Left lung (tissue), 10 donors: ENCODE data around the gene MAP1LC3A. TPM values are rescaled to one million over a fixed set of nuclear protein-coding genes. Genes with fewer than 3 reads are reported as not detected.
"Not testable (repeated sequence)": the region's sequence is repeated elsewhere in the genome, so short reads cannot be mapped to it uniquely, and the experiment has no call there.

ENCODE experiments used
- ATAC-seq: fragments of 200-7000 bp; cut with Tn5 transposase; one replicate; pipeline ENCODE4 v1.9.1; 2020; ENCODE audit warnings: moderate library complexity
- DNase-seq, 4 donors: peaks; one replicate each; pipeline ENCODE4 v3.0.0-alpha.2; 2013 to 2020
- H3K27ac ChIP-seq, 2 donors: fragments of 200-600 bp; sonication (generic) in 1 of 2; one replicate each; pipeline versions ENCODE4 v1.5.0 to v1.8.0; 2020 to 2021
- H3K27me3 ChIP-seq, 2 donors: fragments of 200-600 bp; sonication (generic) in 1 of 2; one replicate each; pipeline versions ENCODE4 v1.5.0 to v1.8.0; 2020 to 2021
- H3K36me3 ChIP-seq, 2 donors: fragments of 200-600 bp; sonication (generic) in 1 of 2; one replicate each; pipeline versions ENCODE4 v1.5.0 to v1.8.0; 2020 to 2021
- H3K4me1 ChIP-seq, 2 donors: fragments of 200-600 bp; one replicate each; pipeline ENCODE4 v1.8.0; 2021
- H3K4me3 ChIP-seq, 2 donors: fragments of 200-600 bp; sonication (generic) in 1 of 2; one replicate each; pipeline versions ENCODE4 v1.5.0 to v1.8.0; 2020 to 2021; ENCODE audit warnings: mild to moderate bottlenecking in 1 of 2
- H3K9me3 ChIP-seq, 2 donors: fragments of 200-600 bp; sonication (generic) in 1 of 2; one replicate each; pipeline versions ENCODE4 v1.5.0 to v1.8.0; 2020 to 2021
- intact Hi-C, 2 donors: fragments of 100-400 bp; cut with DNase I; formaldehyde crosslinking; loops; one replicate each; pipeline versions ENCODE4 v1.11.2 to v1.14.2; 2022
- polyA plus RNA-seq, 6 donors: library from polyadenylated mRNA; unstranded; fragments of 120-200 nt; gene quantifications; one replicate each; pipeline ENCODE4 v1.2.1, GENCODE V29; 2013; ENCODE audit not compliant: insufficient read length in 6 of 6
- total RNA-seq, 2 donors: library from RNA; stranded (reverse); fragmentation: NEBNext Ultra II Directional; extraction: Animal tissue kit (Norgen Biotek cat#: 25700); gene quantifications; one replicate each; pipeline ENCODE4 v1.2.1, GENCODE V29; 2021
- TF ChIP-seq, protein P1 (sequence below), 2 donors: fragments of 200-600 bp; sonication (generic) in 1 of 2; IDR thresholded peaks; one replicate each; pipeline versions ENCODE4 v1.5.0 to v1.8.0; 2021; ENCODE audit warnings: antibody characterized with exemption in 2 of 2
- donor health status: DM: no; HTN: yes; CAD: no.
- donor health status: DM: no; HTN: no; CAD: no.

MAP1LC3A gene
- total and polyA plus RNA-seq, 8 donors = 17.4 to 68.8 (median 32.3) TPM

DNA sequence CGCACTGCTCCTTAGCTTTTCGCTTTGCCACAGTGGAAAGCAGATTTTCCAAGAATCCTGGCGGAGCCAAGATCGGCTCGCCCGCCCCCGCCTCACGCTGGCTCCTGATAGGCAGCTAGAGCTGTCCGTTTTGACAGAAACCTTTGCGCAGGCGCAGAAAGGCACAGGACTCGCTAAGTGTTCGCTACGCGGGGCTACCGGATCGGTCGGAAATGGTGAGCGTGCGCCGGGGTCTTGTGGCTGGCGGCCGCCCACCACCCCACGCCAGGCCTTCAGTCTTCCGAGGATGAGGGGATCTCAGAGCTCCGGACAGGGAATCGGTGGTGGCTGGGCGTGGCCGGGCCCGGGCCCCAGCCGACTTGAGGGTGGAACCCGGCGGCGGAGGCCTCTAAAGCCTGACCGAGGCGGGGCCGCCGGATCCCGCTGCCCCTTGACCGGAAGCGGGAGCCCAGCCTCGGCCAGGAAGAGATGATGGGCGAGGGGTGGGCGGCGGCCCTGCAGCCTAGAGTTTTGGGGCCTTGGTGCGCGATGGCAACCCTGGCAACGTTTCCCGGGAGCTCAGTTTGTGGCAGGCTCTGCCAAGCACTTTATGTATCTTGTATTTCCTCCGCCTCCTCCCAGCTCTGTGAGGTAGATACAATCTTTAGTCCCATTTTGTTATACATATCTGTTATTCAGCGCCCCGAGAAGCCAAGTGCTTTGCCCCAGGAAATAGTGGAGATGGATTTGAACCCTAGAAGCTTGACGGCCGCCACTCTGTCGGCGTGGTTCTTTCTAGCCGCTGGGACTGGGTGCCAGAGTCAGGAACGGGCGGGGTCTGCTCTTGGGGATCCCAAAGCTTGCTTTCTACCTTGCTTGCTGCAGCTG is 42.0 kb upstream of the MAP1LC3A start, which contains the start of gene DYNLRB1:
Gene DYNLRB1, plus strand, starts transcription at position 176 of the 867 bp plus-strand sequence. Its CDS starts 37 bp downstream, at position 213.
- intact Hi-C loops = no loop called here
- ATAC-seq (peak; percentile 94), DNase-seq (peak; percentile 94 to 98 (median 98))

GRCh38 chr20:34517114-34517505 is 41.4 kb upstream of the MAP1LC3A start:
- H3K27ac ChIP-seq = peak overlapping the region; percentile 94 to 98
- intact Hi-C loops = no loop called here
- H3K4me1 ChIP-seq = peaks cover 15 to 52% of the 10 kb centered on the region in 2 donors
- peak overlapping the region; percentile 82 to 93 for H3K4me3 ChIP-seq
- no peak for ATAC-seq
- H3K9me3 ChIP-seq = no peaks in the 10 kb centered on the region
- TF ChIP-seq, protein P1, sequence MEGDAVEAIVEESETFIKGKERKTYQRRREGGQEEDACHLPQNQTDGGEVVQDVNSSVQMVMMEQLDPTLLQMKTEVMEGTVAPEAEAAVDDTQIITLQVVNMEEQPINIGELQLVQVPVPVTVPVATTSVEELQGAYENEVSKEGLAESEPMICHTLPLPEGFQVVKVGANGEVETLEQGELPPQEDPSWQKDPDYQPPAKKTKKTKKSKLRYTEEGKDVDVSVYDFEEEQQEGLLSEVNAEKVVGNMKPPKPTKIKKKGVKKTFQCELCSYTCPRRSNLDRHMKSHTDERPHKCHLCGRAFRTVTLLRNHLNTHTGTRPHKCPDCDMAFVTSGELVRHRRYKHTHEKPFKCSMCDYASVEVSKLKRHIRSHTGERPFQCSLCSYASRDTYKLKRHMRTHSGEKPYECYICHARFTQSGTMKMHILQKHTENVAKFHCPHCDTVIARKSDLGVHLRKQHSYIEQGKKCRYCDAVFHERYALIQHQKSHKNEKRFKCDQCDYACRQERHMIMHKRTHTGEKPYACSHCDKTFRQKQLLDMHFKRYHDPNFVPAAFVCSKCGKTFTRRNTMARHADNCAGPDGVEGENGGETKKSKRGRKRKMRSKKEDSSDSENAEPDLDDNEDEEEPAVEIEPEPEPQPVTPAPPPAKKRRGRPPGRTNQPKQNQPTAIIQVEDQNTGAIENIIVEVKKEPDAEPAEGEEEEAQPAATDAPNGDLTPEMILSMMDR (IDR thresholded peaks at IDR 0.05) = no peak
- H3K27me3 ChIP-seq = no peaks in the 10 kb centered on the region
- DNase-seq = no peak
- peaks cover 0 to 24% of the 10 kb centered on the region in 2 donors for H3K36me3 ChIP-seq

More for the DNA sequence above, 42.0 kb upstream of the MAP1LC3A start, which contains the start of gene DYNLRB1:
- Histone ChIP-seq H3K27ac (peak within 1 kb of the TSS; percentile 94 to 98), H3K36me3 (peaks cover 0 to 31% of the 10 kb centered on the region in 2 donors), H3K4me1 (peaks cover 15 to 46% of the 10 kb centered on the region in 2 donors), H3K4me3 (peak within 1 kb of the TSS; percentile 82 to 93), H3K9me3 (no peaks in the 10 kb centered on the region), H3K27me3 (no peaks in the 10 kb centered on the region)
- TF ChIP-seq, protein P1 (IDR thresholded peaks at IDR 0.05) = no peak

DNA sequence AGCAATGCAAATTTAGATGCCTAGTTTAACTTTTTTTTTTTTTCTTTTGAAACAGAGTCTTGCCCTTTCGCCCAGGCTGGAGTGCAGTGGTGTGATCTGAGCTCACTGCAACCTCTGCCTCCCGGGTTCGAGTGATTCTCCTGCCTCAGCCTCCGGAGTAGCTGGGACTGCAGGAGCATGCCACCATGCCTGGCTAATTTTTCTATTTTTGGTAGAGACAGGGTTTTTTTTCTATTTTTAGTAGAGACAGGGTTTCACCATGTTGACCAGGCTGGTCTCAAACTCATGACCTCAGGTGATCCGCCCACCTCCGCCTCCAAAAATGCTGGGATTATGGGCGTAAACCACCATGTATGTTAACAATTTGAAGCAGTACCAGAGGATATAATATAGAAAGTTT is 39.7 kb upstream of the MAP1LC3A start:
- H3K27me3 ChIP-seq, H3K27ac ChIP-seq, ATAC-seq, H3K4me3 ChIP-seq, intact Hi-C loops, H3K9me3 ChIP-seq, DNase-seq: not testable (repeated sequence)
- Histone ChIP-seq H3K4me1 (peaks cover 13 to 57% of the 10 kb centered on the region in 2 donors), H3K36me3 (peaks cover 0 to 22% of the 10 kb centered on the region in 2 donors)

- peaks cover 12 to 55% of the 10 kb centered on the region in 2 donors for H3K4me1 ChIP-seq
- DNase-seq, H3K27ac ChIP-seq, H3K9me3 ChIP-seq, intact Hi-C loops, H3K4me3 ChIP-seq, ATAC-seq, H3K27me3 ChIP-seq: not testable (repeated sequence)
- H3K36me3 ChIP-seq = peaks cover 0 to 28% of the 10 kb centered on the region in 2 donors
Observed at GRCh38 chr20:34519841-34520240, 38.7 kb upstream of the MAP1LC3A start.

DNA sequence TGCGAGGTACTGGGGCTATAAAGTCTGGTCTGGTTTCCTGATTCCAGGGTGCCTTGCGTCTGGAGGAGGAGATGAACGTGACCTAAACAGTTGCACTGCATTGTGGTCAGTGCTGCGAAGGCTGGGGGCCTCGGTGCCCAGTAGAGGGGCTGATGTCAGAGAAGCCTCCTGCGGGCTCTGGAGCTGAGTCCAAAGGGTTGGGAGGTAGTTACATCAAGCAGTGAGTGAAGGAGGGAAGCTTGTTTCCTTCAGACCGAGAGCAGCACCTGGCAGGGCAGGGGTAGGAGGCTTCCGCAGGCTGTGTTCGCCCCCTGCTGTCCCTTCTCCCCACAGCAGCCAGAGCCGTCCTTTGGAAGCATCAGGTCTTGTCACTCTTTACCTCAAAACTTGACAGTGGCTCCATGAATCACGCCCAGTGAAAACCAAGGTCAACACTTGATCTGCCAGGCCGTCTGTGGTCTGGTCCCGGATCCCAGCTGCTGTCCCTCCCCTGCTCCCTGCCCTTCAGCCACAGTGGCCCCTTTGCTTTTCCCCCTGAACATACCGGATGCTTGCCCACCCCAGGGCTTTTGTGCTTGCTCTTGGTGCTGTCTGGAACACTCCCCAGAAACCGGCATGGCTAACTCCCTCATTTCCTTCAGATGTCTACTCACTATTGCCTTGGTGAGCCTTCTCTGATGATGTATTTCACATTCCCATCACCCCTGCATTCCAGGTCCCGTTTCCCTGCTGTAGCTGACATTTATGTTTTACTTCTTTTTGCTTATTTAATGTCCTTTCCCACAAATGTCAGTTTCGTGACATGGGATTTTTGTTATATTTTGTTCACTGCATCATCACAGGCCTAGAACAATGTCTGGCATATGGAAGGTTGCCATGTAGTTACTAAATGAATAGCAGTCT is 35.3 kb upstream of the MAP1LC3A start:
- no peak overlapping the region for H3K4me3 ChIP-seq
- intact Hi-C loops = no loop called here
- H3K9me3 ChIP-seq = no peaks in the 10 kb centered on the region
- TF ChIP-seq, protein P1 (IDR thresholded peaks at IDR 0.05) = peak; percentile 18 to 32
- peaks cover 17 to 56% of the 10 kb centered on the region in 2 donors for H3K4me1 ChIP-seq
- H3K27me3 ChIP-seq = no peaks in the 10 kb centered on the region
- peak overlapping the region in 1 of 2 donors; percentile 29 for H3K27ac ChIP-seq
- ATAC-seq (peak; percentile 47), DNase-seq (peak in 1 of 4 donors; percentile 30)
- peaks cover 0 to 46% of the 10 kb centered on the region in 2 donors for H3K36me3 ChIP-seq
